ENCODE measurements around the gene PTPRS. TPM values are rescaled to one million over a fixed set of nuclear protein-coding genes. Genes with fewer than 3 reads are reported as not detected.

PTPRS gene
- total and polyA plus RNA-seq, 2 of the 13 experiments (the other 11 are each of a cell fraction or from before 2014, with no cell fraction given): 32.7 to 43.9 TPM

GRCh38 chr19:5340637-5341447, at the start of gene PTPRS (continued):
- TF ChIP-seq HNRNPLL (IDR thresholded peaks at IDR 0.05; ENCODE audit: low read depth, low read length, poor library complexity, severe bottlenecking) (no peak), ETV6 (CRISPR knock-in tag; conservative IDR thresholded peaks at IDR 0.05) (peak; percentile 92), MYPOP (CRISPR knock-in tag; IDR thresholded peaks at IDR 0.05) (peak; percentile 97), HBP1 (CRISPR knock-in tag; IDR thresholded peaks at IDR 0.05; ENCODE audit: low read depth) (peak; percentile 90), MYC (CRISPR knock-in tag; IDR thresholded peaks at IDR 0.05; ENCODE audit: borderline replicate concordance) (peak; percentile 92), ATF1 (CRISPR knock-in tag; IDR thresholded peaks at IDR 0.05) (no peak), ZNF574 (CRISPR knock-in tag; IDR thresholded peaks at IDR 0.05) (peak; percentile 89), THAP8 (CRISPR knock-in tag; IDR thresholded peaks at IDR 0.05; ENCODE audit: borderline replicate concordance) (peak; percentile 98; the same call in 1 of the 2 replicates), FUBP1 (CRISPR knock-in tag; IDR thresholded peaks at IDR 0.05; ENCODE audit: borderline replicate concordance) (no peak), ZNF768 (CRISPR knock-in tag; IDR thresholded peaks at IDR 0.05) (peak; percentile 79)
- TF ChIP-seq, protein P1, sequence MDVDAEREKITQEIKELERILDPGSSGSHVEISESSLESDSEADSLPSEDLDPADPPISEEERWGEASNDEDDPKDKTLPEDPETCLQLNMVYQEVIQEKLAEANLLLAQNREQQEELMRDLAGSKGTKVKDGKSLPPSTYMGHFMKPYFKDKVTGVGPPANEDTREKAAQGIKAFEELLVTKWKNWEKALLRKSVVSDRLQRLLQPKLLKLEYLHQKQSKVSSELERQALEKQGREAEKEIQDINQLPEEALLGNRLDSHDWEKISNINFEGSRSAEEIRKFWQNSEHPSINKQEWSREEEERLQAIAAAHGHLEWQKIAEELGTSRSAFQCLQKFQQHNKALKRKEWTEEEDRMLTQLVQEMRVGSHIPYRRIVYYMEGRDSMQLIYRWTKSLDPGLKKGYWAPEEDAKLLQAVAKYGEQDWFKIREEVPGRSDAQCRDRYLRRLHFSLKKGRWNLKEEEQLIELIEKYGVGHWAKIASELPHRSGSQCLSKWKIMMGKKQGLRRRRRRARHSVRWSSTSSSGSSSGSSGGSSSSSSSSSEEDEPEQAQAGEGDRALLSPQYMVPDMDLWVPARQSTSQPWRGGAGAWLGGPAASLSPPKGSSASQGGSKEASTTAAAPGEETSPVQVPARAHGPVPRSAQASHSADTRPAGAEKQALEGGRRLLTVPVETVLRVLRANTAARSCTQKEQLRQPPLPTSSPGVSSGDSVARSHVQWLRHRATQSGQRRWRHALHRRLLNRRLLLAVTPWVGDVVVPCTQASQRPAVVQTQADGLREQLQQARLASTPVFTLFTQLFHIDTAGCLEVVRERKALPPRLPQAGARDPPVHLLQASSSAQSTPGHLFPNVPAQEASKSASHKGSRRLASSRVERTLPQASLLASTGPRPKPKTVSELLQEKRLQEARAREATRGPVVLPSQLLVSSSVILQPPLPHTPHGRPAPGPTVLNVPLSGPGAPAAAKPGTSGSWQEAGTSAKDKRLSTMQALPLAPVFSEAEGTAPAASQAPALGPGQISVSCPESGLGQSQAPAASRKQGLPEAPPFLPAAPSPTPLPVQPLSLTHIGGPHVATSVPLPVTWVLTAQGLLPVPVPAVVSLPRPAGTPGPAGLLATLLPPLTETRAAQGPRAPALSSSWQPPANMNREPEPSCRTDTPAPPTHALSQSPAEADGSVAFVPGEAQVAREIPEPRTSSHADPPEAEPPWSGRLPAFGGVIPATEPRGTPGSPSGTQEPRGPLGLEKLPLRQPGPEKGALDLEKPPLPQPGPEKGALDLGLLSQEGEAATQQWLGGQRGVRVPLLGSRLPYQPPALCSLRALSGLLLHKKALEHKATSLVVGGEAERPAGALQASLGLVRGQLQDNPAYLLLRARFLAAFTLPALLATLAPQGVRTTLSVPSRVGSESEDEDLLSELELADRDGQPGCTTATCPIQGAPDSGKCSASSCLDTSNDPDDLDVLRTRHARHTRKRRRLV (CRISPR knock-in tag; IDR thresholded peaks at IDR 0.05): peak; percentile 63; the same call in 1 of the 2 replicates

Measured in HepG2 (cell line).